OCI-M1 (cell line): Measurements from ENCODE around the gene DSG2.
"Not testable (repeated sequence)": the region's sequence is repeated elsewhere in the genome, so short reads cannot be mapped to it uniquely, and the experiment has no call there.

ENCODE experiments used
- DNase-seq: peaks from one replicate; lab custom pipeline; 2025; lab: John Stamatoyannopoulos, UW

Gene DSG2

DNA sequence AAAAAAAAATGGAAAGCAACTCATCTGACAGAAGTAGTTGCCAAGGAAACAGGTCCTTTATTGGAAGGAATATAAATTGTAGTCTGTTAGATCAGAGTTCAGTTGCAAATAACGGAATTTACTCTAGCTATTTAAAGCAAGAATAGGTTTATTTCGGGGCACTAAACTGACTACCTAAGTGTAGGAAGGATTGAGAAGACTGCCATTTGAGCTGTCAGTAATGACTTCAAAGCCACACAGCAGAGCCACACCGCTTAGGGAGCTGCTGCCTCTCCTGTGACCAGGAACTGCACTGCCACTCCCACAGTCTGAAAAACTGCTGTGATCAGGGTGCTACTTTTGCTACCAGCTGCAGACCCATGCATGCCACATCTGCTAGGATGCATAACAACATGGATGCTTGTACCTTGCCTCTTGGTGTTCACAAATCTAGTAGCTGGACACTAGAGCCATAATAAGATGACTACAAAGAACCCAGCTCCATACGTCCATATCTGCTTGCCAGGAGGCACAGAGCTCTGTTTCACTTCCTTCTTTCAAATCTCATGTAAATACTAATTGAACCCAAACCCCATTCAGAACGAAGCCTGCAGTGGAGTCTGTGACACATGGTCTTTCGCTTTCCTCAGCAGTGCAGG, 2.2 kb downstream of the DSG2 start:
- DNase-seq: no peak

DNA sequence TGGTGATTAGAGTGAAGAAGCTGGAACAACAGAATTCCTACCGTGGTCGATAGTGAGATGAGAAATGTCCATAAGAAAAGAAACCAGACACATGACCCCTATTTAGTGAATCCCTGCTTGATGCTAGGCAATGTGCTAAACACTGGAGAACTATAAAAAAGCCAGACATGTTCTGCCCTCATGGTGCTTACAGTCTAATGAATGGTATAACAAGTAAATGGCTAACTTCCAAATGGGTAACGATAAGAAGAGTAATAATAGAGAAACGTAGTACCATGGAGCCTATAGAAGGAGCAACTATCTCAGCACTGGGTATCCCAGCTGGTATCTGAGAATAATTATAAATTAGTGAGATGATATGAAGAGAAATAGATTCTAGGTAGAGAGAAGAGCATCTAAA, 5.0 kb downstream of the DSG2 start:
- no peak for DNase-seq

DNA sequence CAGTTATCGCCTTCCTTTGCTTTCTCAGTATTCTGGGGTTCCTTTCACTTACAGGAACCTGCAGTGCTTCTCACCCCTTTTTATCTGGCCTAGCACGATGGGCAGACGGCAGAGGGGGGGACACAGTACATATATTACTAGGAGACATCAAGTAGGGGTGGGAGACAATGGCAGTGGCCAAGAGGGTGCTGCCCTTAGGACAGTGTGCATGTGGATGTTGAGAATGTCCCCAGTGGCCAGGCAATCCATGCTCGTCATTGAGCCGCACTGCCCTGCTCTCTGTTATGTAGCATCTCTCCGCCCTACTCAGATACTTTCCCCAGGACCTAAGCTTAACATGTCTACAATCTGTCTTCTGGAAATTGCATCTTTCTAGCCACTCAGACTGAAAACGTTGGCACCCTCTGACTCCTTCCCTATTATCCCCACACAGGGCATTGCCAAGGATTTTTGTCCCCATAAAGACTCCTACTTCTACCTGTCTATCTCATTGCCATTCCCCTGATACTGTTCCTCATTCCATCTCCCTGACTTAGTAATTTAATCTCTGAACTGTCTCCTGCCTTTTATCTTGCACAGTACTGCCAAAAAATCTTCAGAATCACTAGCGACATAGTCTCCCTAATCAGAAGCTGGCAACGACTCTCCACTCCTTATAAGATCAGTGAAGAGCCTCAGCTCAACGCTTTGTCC, 6.6 kb downstream of the DSG2 start:
- no peak for DNase-seq

DNA sequence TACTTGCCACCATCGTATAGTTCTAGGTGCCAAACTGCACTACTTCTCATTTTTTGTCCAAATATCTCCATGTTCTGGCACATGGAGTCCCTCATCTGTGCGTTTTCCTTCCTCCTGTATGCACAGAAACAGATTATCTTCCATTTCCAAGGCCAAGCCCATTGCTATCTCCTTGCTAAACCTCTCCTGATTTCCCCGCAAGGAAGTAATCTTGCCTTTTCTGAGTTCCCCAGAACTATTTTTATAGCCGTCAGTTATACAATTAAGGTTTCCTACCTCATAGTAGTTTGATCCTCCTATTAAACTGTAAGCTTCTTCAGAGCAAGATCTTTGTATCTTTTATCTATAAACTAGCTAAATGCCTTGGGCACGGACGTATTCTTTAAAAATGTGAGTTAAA, 7.2 kb downstream of the DSG2 start:
- no peak for DNase-seq

DNA sequence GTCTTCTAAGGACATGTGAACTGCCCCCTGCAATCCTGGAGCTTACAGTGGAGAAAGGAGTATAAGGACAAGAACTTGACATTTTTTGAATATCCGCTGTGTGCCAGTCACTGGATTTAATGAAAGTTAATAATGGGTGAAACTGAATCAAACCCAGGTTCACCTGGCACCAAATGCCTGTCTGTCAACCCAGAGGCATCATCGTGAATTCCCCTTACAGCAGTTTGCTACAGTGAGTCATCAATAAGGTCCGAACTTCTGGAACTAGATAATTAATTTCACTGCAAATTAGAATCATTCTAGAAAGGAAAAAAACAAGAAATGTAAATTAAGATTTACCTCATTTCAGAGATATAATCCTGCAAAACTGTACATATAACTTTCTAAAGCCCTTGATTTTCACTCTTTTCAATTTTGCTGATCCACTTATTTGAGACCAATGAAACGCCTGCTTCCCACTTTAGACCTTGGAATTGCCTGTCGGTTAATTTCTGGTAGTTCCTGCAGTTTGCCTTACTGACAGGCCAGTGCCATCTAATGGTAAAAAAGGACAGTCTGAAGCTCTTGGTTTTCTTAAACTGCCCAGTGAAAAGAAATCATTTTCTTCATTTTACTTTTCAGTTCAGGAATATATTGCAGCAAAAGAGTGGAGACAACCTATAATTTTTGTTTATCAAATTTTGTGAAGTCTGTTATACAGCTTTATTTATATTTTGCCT, 8.2 kb downstream of the DSG2 start:
- peak; percentile 26 for DNase-seq

DNA sequence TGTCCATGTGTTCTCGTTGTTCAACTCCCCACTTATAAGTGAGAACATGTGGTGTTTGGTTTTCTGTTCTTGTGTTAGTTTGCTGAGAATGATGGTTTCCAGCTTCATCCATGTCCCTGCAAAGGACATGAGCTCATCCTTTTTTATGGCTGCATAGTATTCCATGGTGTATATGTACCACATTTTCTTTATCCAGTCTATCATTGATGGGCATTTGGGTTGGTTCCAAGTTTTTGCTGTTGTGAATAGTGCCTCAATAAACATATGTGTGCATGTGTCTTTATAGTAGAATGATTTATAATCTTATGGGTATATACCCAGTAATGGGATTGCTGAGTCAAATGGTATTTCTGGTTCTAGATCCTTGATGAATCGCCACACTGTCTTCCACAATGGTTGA, 9.1 kb downstream of the DSG2 start:
- DNase-seq: not testable (repeated sequence)

DNA sequence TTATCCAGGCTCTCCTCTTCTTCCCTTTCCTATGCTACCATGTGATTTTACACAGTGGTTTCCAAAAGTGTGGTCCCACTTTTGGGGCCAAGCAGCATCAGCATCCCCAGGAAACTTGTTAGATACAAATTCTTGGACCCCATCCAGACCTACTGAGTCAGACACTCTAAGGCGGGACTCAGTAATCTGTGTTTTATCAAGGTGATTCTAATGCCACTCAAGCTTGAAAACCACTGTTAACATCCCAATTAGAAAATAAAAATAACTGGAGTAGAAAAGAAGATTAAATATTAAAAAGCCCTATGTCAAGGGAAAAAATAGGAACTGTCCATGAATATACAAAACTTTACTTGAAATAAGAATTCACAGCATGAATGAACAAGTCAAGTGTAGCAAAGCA, 10.8 kb downstream of the DSG2 start:
- no peak for DNase-seq

DNA sequence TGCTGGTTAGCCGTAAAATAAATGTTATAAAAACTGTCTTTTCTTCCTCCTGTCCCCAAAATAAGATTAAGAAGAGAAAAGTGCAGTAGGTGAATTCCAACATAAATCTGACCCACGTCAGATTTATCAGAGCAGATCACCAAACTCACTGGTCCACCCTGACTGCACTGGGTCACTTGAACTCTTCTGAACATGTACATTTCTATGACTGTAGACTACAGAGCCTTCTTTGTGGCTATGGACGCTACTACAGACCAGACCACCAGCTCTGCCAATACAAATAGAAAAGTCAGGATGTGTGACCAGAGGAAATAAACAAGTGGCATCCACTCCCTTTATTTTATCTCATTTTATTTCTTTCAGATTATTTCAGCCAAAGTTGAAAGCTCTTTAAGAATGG, 11.6 kb downstream of the DSG2 start:
- DNase-seq: no peak

DNA sequence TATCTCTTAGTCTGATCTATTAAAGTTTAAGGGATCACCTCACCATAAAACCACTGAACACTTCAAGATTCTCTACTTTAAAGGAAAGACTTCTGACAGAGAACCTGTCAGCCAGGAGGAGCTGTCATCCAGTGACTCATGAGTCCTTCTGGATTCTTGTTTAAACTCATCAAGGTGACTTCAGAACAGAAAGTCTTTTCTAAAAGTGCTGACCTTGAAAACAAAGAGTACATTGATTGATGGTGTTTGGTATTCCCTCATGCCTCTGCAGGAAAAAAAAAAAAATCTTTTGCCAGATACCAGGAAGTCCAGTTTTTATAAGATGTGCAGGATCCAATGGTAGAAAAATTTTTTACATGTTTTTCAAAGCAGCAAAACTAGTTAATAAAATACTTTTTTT, 12.3 kb downstream of the DSG2 start:
- DNase-seq: no peak

DNA sequence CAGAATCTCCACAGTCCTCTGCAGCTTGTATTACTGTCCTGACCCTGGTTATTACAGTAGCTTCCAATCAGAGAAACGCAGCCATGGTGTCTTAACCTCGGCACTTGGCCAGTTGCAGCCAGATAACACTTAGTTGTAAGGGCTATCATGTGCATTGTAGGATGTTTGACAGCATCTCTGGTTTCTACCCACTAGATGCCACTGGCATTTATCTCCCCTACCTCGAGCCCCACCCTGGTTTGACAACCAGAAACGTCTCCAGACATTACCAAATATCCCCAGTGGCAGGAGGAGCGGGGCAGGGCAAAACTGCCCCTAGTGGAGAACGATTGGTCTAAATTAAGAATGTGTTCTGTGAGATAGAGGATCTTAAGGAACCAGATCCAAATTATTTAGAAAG, 13.1 kb downstream of the DSG2 start:
- DNase-seq: peak; percentile 38

DNA sequence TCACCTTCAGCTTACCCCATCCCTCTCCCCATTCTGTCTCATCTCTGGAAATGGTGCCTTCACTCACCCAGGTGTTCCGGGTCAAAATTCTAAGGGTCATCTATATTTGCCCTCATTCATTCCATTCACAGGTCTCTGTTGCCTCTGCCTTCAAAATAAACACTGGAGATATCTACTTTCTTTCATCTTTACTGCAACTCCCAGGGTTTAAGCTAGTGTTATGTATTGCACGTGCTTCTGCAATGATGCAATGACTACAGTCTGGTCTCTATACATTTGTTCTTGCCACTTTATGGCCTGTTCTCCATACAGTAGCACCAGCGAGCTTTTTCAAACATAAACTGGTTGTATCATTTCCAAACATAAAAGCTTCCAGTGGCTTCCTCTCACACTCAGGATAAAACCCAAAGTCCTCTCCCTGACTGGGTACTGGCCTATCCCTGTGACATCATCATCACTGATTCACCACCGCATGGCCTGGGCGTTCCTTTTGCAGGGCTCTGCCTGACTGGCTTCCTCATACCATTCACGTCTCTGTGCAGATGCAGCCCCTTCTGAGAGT, 14.3 kb downstream of the DSG2 start:
- DNase-seq: no peak

DNA sequence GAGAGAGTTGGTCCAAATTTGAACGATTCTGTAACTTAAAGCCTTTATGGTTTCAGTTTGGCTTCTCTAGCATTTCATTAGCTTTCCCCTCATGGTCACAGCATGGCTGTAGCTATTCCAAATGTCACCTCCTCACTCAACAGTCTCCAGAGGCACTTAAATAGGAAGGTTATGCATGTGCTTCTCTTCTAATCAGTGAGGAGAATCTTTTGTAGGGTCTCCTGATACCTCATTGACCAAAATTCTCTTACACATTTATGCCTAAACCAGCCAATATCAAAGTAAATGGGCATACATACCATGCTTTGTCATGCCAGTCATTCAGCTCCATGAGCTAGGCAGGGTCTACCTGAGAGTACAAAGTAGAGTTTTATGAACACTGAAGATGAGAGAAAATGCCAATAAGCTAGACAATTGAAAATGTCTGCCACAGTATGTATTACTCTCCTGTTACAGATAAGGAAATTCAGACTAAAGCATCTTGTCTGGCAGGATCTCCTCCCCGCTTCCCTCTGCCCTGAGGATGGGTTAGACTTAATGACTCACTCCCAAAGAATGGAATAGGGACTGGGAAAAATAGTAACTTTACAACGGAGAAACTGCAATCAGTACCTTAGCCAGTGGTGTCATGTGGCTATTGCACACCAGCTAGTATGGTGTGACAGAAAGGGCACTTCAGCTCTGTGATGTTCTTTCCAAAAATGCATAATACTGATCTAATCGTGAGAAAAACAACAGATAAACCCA, 15.4 kb downstream of the DSG2 start:
- no peak for DNase-seq

DNA sequence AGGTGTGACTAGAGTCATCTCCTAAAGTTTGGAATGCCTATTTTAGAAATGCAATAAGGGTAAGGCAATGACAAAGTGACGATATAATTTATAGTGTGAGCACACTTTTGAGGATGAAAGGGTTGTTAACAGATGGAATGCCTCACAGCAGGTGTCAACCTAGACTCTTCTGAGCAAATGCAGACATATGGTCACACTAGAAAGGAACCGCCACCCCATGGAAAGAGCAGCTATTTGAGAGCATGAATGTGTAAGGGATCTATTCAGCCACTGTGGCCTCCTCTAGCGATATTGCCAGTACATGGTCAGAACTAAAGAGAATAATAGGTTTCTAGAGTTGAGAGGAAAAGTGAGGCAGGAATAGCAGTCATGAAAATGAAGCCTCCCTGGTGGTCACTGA, 18.5 kb downstream of the DSG2 start:
- no peak for DNase-seq

DNA sequence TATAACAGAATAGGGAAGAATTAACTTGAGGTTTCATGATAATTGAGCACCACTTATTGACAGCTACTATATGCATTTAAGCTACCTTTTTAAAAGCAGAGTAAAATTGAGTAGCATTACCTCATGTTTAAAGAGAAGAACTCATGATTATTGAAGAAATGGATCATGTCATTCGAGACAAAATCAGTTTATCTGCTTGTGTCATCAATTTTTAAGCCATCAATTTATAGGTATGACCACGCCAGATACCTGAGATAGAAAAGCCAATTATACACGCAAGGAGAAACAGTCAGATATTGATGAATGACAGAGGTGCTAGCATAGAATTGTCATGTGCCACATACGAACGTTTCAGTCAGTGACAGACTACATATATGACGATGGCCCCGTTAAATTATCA, 28.4 kb downstream of the DSG2 start:
- no peak for DNase-seq

DNA sequence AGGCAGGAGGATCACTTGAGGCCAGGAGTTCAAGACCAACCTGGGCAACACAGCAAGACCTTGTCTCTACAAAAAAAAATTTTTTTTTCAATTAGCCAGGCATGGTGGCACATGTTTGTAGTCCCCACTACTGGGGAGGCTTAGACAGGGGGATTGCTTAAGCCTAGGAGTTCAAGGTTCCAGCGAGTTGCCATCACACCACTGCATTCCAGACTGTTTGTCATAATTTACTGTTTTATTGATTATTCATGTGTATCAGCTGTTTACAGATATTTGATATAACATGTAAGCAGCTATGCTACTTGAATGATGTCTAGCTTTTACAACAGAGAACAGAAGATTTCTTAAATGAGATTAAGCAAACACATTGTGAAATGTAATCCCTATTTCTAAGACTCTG, 35.3 kb downstream of the DSG2 start:
- no peak for DNase-seq

DNA sequence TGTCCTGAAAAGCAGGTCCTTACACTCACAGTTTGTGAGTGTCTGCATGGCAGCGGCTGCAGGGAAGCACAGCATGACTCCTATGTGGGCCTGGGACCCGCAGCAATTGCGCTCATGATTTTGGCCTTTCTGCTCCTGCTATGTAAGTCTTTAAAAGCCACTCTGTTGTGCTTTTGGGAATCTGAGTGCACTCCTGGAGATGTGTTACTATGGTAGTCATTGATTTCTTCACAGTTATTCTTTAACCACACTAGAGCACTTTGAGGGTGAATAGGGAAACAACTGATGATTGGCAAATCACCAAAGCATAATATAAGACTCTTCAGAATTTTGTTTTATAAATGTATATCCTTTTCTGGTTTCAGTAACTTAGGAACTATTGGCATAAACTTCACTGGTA, 40.9 kb downstream of the DSG2 start:
- DNase-seq: no peak

DNA sequence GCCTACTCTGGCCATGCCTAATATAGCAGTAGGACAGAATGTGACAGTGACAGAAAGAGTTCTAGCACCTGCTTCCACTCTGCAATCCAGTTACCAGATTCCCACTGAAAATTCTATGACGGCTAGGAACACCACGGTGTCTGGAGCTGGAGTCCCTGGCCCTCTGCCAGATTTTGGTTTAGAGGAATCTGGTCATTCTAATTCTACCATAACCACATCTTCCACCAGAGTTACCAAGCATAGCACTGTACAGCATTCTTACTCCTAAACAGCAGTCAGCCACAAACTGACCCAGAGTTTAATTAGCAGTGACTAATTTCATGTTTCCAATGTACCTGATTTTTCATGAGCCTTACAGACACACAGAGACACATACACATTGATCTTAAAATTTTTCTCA, 48.5 kb downstream of the DSG2 start:
- DNase-seq: no peak

DNA sequence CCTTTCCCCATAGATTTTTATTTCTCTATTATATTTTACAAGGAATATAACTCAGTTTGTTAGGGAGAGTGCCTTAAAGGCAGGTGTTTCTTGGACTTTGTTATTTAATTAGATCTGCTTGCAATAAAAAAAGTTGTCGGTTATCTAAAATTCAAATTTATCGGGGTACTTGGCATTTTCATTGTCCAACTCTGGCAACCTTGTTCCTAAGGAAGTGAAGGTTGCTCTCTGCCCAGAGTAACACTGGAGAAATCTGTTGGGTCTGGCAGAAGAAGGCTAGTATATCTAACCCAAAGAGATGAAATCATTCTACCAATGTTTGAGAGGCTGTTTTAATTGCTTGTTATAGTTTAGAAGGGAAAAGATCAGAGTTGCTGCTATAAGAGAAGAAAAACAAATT, 50.9 kb downstream of the DSG2 start:
- DNase-seq: no peak

DNA sequence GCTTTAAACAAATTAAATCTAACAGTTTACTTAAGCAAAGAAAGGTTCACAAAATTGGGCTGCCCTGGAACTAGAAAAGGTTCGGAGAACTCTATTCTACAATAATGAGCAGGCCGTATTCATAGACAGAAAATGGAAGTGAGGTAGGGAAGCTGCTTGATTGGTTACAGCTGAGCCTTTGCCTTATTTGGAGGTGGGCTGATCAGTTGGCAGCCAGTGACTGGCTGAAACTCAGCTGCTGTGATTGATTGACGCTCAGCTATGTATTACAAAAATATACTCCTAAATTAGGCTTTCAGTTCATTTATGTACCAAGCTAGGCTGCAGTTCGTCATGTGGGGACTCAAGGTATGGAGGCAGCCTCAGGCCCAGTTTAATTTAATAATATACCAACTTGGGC, 51.4 kb downstream of the DSG2 start:
- no peak for DNase-seq

DNA sequence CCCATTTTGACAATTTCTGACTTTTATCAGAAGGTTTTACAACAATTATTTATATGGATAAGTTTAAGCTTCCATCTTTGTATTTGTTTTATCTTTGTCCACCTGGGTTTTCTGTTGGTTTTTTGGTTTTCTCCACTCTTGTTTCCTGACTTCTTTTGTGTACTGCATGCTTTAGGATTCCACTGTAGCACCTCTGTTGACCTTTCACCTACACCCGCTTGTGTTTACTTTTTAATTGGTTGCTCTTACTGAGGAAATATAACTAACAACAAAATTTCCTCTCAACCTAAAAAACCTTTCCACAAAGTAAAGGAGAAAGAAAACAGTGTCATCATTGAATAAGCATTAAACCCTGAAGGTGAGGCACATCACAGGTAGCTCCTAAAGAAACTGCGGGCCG, 53.9 kb downstream of the DSG2 start:
- no peak for DNase-seq

DNA sequence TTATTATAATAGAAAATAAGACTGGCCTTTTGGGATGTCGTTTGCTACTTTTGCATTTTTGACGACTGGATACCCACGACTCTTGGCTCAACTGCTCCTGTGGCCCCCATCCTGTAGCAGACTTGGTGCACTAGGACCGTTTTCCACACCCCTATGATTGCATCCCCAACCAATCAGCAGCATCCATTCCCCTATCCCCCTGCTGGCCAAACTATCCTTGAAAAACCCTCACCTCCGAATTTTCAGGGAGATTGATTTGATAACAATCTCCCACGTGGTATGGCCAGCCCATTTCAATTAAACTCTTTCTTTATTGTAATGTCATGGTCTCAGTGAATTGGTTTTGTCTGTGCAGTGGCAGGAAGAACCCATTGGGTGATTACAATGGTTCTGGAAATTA, 55.8 kb downstream of the DSG2 start:
- no peak for DNase-seq

DNA sequence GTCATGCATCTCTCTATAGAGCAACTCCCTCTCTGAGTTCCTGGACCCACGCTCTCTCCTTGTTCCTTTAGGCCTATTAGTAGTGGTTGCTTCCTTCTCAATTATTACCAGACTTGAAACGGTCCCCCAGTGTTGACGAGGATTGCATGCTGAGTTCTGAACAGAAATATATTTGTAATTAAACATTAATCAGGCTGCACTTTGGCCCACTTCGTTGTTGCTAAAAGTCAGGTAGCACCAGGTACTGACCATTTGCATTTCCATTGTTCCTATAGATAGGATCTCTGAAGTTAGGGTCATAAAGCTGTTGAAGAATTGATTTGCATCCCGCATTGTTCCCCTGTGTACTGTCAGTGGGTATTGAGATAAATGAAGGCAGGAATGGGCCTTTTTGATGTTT, 56.8 kb downstream of the DSG2 start:
- DNase-seq: no peak
